RPMI8226 (cell line): ENCODE results near the gene ATAD5.
"Not testable (repeated sequence)": the region's sequence is repeated elsewhere in the genome, so short reads cannot be mapped to it uniquely, and the experiment has no call there.

Source experiments
- DNase-seq: peaks from one replicate; pipeline ENCODE4 v3.0.0-alpha.2; 2015

The ATAD5 gene

DNA sequence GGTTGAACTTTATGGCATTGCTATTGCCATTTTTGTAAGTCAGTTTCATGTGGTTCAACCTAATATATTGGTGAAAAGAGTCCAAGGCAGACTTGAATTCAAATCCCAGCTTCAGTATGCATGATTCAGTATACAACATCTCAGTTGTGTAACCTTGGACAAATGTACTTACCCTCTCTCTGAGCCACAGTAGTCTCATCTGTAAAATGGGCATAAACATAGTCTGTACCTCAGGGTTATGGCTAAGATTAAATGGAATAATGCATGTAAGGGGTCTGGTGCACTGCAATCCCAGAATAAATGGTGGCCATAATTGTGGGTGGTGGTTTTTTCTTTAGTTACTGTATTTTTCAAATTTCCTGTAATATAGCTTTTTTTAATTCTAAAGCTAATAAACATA lies 85.3 kb downstream of the ATAD5 start:
- no peak for DNase-seq

DNA sequence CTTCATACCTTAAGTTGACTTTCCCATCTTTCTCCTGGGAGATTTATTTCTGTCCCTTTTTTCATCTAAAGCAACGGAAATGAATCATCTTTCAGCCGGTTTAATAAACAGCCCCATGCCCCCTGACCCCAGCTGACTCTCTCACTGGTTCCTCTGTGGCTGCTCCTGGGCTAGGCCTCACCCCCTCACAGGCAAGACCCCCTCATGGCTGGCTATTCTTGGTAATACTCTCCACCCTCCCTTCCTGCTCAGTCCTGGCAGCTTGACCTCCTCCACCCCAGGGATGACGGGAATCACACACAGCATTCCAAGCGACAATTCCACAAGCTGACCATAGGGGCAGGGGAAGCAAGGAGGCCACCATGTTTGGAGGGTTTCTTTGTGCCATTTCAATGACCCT lies 88.5 kb downstream of the ATAD5 start:
- DNase-seq = no peak

DNA sequence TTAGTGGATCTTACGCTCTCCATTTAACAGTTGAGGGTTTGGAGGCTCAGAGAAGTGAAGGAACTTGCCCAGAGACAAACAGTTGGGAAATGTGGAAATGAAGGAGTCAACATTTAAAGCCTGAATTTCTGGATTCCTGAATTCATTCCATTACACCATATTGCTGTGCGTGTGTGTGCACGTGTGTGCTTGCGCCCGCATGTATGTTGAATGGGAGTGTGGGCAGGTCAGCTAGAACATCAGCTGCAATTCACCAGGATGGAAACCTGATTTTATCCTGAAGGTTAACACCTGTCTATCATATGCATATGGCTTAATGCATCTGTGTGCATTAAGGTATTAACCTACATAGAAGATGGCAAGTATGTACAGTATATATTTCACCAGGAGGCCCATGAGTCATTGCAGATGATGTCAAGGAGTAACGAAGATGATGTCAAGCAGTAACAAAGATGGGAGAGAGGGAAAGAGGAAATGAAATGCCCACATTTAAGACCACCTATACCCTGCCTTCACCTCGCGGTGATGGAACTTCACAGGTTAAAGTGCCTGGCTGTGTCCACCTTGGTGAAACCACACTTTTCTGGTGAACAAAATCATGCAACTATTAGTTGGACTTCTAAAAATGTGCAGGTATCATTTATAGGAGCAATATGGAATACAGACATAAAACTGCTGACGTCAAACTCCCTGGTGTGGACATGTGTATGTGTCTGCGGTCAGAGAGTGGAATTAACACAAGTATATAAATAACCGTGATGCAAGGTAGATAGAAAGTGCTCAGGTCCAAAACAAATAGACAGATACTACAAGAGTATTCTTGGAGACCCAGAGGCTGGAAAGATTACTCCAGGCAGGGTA lies 89.1 kb downstream of the ATAD5 start:
- DNase-seq = peak; percentile 56

DNA sequence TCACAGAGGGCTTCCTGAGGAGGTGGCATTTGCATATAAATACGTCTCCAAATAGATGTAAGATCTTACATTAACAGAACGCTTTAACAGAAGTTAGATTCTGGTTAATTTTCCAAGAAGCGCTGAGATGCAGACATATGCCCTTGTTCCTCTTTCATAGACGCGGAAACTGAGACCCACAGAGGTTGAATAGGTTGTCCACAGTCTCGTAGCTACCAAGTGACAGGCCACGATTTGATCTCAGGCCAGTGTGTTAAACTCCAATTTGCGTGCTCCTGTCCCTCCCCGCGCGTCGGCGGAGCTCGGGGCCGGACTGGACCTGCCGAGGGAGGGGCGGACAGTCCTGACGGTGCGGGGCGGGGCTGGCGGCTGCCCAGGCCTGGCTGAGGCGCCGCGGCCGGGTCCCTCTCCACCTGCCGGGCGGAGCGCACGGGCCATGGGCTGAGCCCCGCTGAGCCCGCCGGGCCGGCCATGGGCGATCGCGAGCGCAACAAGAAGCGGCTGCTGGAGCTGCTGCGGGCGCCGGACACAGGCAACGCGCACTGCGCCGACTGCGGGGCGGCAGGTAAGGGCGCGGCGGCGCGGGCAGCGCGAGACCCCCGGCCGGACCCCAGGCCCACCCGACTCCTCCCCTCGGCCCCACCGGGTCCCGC lies 89.9 kb downstream of the ATAD5 start, which contains the start of gene ADAP2:
Gene ADAP2 (plus strand): TSS at position 402 of the 653 bp plus-strand sequence. CDS start 70 bp downstream, at position 472.
- DNase-seq = peak; percentile 73

- peak; percentile 49 for DNase-seq
Measured at GRCh38 chr17:30922235-30923030, 90.7 kb downstream of the ATAD5 start.

GRCh38 chr17:30924341-30924740 lies 92.6 kb downstream of the ATAD5 start:
- DNase-seq = no peak

DNA sequence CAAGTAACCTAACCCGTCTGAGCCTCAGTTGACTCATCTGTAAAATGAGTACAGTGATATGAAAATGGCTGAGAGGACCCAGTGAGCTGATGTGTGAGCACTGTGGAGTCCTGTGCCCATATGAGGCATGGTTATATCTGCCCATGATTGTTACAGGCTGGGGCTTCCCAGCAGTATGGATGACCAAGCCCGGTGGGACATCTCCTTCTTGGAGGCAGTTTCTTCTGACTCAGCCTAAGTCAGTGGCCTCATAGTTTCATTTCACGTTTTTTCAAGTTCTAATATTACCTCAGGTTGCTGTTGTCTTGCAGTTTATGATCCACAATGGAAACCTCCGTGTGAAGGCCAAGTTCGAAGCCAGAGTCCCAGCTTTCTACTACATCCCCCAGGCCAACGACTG lies 94.8 kb downstream of the ATAD5 start:
- no peak for DNase-seq

- DNase-seq = no peak
Measured at GRCh38 chr17:30927756-30928155, 96.0 kb downstream of the ATAD5 start.

DNA sequence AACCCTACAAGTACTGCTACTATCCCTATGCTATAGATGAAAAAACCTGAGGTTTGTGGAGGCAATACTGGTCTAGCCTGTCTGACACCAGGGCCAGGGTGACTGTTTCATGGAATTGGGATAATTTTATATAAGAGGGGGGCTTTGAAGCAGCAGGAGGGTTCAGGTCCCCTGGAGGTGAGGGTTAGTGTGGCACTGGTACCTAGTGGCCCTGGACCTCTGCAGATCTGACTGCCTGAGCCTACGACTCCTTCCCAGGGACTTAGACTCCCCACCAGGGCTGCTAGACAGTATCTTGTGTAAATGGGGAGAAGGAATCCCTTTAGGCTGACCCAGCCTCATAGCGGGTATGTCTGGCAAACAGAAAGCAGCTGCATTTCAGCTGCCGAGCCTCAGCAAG lies 96.8 kb downstream of the ATAD5 start:
- DNase-seq = no peak

GRCh38 chr17:30929081-30929633 lies 97.4 kb downstream of the ATAD5 start:
- DNase-seq = no peak

DNA sequence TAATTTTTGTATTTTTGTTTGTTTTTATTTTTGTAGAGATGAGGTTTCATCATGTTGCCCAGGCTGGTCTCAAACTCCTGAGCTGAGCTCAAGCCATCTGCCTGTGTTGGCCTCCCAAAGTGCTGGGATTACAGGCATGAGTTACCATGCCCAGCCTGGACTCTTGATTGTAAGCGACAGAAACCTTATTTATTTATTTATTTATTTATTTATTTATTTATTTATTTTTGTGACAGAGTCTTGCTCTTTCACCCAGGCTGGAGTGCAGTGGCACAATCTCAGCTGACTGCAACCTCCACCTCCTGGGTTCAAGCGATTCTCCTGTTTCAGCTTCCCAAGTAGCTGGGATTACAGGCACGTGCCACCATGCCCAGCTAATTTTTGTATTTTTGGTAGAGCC lies 98.1 kb downstream of the ATAD5 start:
- DNase-seq = not testable (repeated sequence)

DNA sequence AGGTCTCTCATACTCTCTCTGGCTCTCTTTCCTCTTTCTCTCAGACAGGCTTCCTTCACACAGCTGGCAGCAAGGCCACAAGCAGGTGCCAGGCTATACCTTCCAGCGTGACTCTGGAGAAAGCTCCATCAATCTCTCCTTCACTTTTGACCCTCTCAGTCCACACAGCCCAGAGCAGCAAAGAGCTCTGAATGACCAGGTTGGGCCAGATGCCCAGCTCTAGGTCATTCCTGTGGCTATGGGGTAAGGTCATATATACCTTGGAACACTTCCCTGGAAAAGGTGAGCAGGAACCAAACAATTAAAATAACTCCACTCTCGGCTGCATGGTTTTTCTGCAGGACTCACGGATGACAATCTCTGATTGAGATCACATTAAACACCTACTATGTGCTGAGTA lies 98.7 kb downstream of the ATAD5 start:
- no peak for DNase-seq

DNA sequence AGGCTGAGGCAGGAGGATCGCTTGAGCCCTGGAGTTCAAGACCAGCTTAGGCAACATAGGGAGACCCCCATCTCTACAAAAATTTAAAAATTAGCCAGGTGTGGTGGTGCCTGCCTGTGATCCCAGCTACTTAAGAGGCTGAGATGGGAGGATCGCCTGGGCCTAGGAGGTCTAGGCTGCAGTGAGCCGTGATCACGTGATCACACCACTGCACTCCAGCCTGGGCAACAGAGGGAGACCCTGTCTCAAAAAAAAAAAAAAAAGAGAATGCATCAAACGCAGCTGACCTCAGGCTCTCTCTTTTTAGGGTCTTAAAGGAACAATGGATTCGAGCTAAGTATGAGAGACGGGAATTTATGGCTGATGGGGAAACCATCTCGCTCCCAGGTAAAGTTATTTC lies 99.8 kb downstream of the ATAD5 start:
- not testable (repeated sequence) for DNase-seq

GRCh38 chr17:30933966-30934365 lies 102.2 kb downstream of the ATAD5 start:
- no peak for DNase-seq

- peak; percentile 86 for DNase-seq
Measured at GRCh38 chr17:30939051-30939689, 107.4 kb downstream of the ATAD5 start.

DNA sequence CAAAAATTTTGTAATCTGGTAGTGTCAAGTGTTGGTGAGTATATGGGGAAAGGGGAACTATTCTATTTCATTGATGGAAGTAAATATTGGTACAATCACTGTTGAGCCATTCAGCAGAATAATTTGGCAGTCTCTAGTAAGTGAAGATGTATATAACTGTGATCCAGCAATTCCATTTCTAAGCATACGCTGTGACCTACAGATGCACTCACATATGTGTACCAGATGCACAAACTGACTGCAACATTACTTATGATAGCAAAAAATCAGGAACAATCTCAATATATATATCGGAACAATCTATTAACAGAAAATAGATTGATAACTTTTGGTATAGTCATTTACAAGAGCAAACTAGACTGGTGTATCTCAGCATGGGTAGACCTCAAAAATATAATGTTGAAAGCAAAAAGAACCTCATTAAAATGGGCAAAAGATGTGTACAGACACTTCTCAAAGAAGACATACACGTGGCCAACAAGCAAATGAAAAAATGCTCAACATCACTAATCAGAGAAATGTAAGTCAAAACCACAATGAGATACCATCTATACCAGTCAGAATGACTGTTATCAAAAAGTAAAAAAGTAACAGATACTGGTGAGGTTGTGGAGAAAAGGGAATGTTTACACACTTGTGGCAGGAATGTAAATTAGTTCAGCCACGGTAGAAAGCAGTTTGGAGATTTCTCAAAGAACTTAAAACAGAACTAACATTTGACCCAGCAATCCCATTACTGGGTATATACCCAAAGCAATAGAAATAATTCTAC lies 110.7 kb downstream of the ATAD5 start:
- no peak for DNase-seq
